NB4 (cell line): ENCODE results near the gene IGFL2.

Experiments used
- CTCF ChIP-seq: IDR thresholded peaks from one replicate; pipeline ENCODE4 v1.5.1; 2012; ENCODE audit warnings: low read depth, low read length
- MAX ChIP-seq: IDR thresholded peaks from 2 replicates; pipeline ENCODE4 v1.6.1; 2011; ENCODE audit warnings: low read depth, low read length
- POLR2A ChIP-seq: IDR thresholded peaks from 2 replicates; pipeline ENCODE4 v1.6.1; 2011; ENCODE audit warnings: mild to moderate bottlenecking; ENCODE audit not compliant: insufficient read length; ENCODE audit errors: extremely low read depth

- TF ChIP-seq CTCF: no peak
- no peak for TF ChIP-seq MAX
- TF ChIP-seq POLR2A: no peak
Observed at GRCh38 chr19:46159418-46160232, 11.6 kb downstream of the IGFL2 start.
